PC-3 (cell line): Measurements from ENCODE around the gene GPC6.

Source experiments
- EZH2phosphoT487 ChIP-seq: fragments of 300-600 bp; sonication (generic); IDR thresholded peaks from 2 replicates; pipeline ENCODE4 v1.6.1; 2018; ENCODE audit warnings: mild to moderate bottlenecking, antibody characterized with exemption, low read length, borderline replicate concordance
- TF ChIP-seq, protein P1 (sequence below): fragments of 300-600 bp; sonication (generic); conservative IDR thresholded peaks from 2 replicates; pipeline ENCODE4 v1.5.1; 2017; ENCODE audit warnings: antibody characterized with exemption, low read depth, mild to moderate bottlenecking, low read length

DNA sequence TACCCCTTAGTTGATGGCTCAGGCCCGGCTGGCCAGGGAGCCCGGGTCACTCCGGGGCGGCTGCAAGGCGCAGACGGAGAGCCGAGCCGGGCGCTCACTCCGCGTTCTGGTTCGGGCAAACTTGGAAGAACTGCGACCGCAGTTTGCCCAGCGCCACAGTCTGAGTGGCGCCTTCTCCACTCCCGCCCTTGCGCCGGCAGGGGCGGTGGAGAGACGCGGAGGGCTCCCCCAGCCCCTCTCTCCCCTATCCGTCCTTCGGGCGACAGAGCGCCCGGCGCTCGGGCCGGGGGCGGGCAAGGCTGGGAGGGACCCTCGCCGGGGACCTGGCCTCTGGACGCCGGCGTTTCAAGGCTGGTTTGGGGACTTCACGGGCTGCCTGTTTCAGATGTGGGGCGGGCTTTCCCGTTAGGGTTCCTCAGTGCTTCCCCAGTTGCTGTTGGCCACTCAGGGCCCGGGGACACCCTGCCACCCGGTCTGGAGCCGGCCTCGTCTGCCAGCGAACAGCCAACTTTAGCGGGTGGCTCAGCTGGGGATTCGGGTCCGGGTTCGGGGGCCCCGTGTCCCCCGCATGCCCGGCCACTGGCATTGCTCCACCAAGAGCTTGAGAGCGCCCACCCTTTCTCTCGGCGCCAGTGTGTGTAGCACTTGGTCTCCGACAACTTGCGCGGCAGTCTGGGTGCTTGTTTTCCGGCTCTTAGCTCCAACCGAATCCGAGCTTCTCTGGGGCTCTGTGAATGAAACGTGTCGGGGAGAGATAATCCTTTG is 1.5 kb downstream of the GPC6 start:
- TF ChIP-seq, protein P1, sequence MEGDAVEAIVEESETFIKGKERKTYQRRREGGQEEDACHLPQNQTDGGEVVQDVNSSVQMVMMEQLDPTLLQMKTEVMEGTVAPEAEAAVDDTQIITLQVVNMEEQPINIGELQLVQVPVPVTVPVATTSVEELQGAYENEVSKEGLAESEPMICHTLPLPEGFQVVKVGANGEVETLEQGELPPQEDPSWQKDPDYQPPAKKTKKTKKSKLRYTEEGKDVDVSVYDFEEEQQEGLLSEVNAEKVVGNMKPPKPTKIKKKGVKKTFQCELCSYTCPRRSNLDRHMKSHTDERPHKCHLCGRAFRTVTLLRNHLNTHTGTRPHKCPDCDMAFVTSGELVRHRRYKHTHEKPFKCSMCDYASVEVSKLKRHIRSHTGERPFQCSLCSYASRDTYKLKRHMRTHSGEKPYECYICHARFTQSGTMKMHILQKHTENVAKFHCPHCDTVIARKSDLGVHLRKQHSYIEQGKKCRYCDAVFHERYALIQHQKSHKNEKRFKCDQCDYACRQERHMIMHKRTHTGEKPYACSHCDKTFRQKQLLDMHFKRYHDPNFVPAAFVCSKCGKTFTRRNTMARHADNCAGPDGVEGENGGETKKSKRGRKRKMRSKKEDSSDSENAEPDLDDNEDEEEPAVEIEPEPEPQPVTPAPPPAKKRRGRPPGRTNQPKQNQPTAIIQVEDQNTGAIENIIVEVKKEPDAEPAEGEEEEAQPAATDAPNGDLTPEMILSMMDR = peak; percentile 37; the same call in 1 of the 2 replicates
- no peak for TF ChIP-seq EZH2phosphoT487
